ENCODE data around the gene CACNA1C. TPM values are rescaled to one million over a fixed set of nuclear protein-coding genes. Genes with fewer than 3 reads are reported as not detected.

CACNA1C gene
- total and polyA plus RNA-seq, 2 of the 4 experiments (the other 2 are of a cell fraction) = 1.6 to 2.6 TPM

- H3K4me2 ChIP-seq (ENCODE audit: low read depth, low read length) = no peak overlapping the region
- in situ Hi-C loops (cut with MboI; ENCODE audit: low sequenced_read_pairs) = no loop called here
- H3K9me3 ChIP-seq (ENCODE audit: control insufficient read depth, insufficient read depth, low read length) = no peaks in the 10 kb centered on the region
- no CpG with 5 or more reads among the region's 8 CpGs for WGBS, 2 experiments (ENCODE audit: extremely low coverage in 2 of 2, insufficient read length in 1 of 2)
- H2AK9ac ChIP-seq (replicated peaks; ENCODE audit: low read depth, low read length, poor library complexity) = no peak overlapping the region
- no peak overlapping the region for H2BK15ac ChIP-seq (ENCODE audit: low read depth, low read length)
- dilution Hi-C loops (cut with HindIII; ENCODE audit: low sequenced_read_pairs, unreplicated experiment) = no loop called here
- no peak overlapping the region for H2BK120ac ChIP-seq (ENCODE audit: low read depth, low read length)
- H3K27ac ChIP-seq (ENCODE audit: insufficient read depth, low read length) = no peak overlapping the region
- H3K56ac ChIP-seq (ENCODE audit: extremely low read depth, insufficient read depth, low read length) = no peak overlapping the region
- no peaks in the 10 kb centered on the region for H3K79me1 ChIP-seq (ENCODE audit: low read depth in 1 of 2, low read length in 2 of 2)
- no peak overlapping the region for H2BK5ac ChIP-seq (ENCODE audit: low read depth, low read length, poor library complexity, severe bottlenecking)
- no peak overlapping the region for H4K8ac ChIP-seq (ENCODE audit: low read depth in 2 of 2, low read length in 2 of 2)
- no TSS peak for BruUV-seq (replicated peaks)
- no peak overlapping the region for H3K4ac ChIP-seq (ENCODE audit: low read depth, low read length)
- H3K14ac ChIP-seq (replicated peaks; ENCODE audit: low read depth, low read length) = no peak overlapping the region
- no peak overlapping the region for H2AFZ ChIP-seq (replicated peaks; ENCODE audit: low read length, poor library complexity)
- no peaks in the 10 kb centered on the region for H4K20me1 ChIP-seq (ENCODE audit: insufficient read depth, low read length)
- ATAC-seq (ENCODE audit: low read depth) (no peak), DNase-seq (no peak)
- no peak overlapping the region for H3K4me3 ChIP-seq (ENCODE audit: insufficient read depth, low read depth, low read length)
- H3K18ac ChIP-seq (ENCODE audit: low read depth, low read length) = no peak overlapping the region
- H3K27me3 ChIP-seq (ENCODE audit: control insufficient read depth, insufficient read depth, low read length) = no peaks in the 10 kb centered on the region
- peaks cover 15% of the 10 kb centered on the region for H3K36me3 ChIP-seq (ENCODE audit: control insufficient read depth, insufficient read depth, low read length)
- no peak overlapping the region for H2BK20ac ChIP-seq (ENCODE audit: low read depth, low read length)
- H3K4me1 ChIP-seq (ENCODE audit: control insufficient read depth, insufficient read depth, low read length) = no peaks in the 10 kb centered on the region
- POLR2A ChIA-PET (ENCODE audit: unreplicated experiment) = no interaction called here
- no peak overlapping the region for H3K23ac ChIP-seq (ENCODE audit: low read depth, low read length)
- no peak for TF ChIP-seq POLR2A (IDR thresholded peaks at IDR 0.05; ENCODE audit: low read depth, low read length)
- no peak for TF ChIP-seq MAZ (IDR thresholded peaks at IDR 0.05; ENCODE audit: borderline replicate concordance, low read depth, low read length)
- no peak for TF ChIP-seq SMC3 (IDR thresholded peaks at IDR 0.05; ENCODE audit: low read depth, low read length)
- TF ChIP-seq MAFK (IDR thresholded peaks at IDR 0.05; ENCODE audit: low read depth, low read length) = no peak
- TF ChIP-seq RFX5 (IDR thresholded peaks at IDR 0.05; ENCODE audit: low read depth, low read length) = no peak
- TF ChIP-seq BHLHE40 (IDR thresholded peaks at IDR 0.05; ENCODE audit: low read depth, low read length) = no peak
- no peak for TF ChIP-seq FOS (IDR thresholded peaks at IDR 0.05; ENCODE audit: low read depth, low read length)
- no peak for TF ChIP-seq ELK1 (IDR thresholded peaks at IDR 0.05; ENCODE audit: borderline replicate concordance, low read depth, low read length)
- TF ChIP-seq RCOR1 (IDR thresholded peaks at IDR 0.05; ENCODE audit: insufficient replicate concordance, low read length) = no peak
- no peak for TF ChIP-seq NFE2L2 (IDR thresholded peaks at IDR 0.05; ENCODE audit: low read depth, low read length)
- no peak for TF ChIP-seq CTCF (conservative IDR thresholded peaks at IDR 0.05; ENCODE audit: low read depth, low read length)
- no peak for TF ChIP-seq CEBPB (IDR thresholded peaks at IDR 0.05; ENCODE audit: low read depth, low read length)
- TF ChIP-seq MXI1 (IDR thresholded peaks at IDR 0.05; ENCODE audit: borderline replicate concordance, low read depth, low read length) = no peak
- TF ChIP-seq USF2 (IDR thresholded peaks at IDR 0.05; ENCODE audit: low read depth, low read length) = no peak
- TF ChIP-seq RAD21 (IDR thresholded peaks at IDR 0.05; ENCODE audit: low read length) = no peak
- TF ChIP-seq CHD1 (IDR thresholded peaks at IDR 0.05; ENCODE audit: low read depth, low read length) = no peak
- H4K91ac ChIP-seq (ENCODE audit: insufficient read depth, low read depth, low read length) = no peak overlapping the region
- H2AK5ac ChIP-seq (ENCODE audit: low read depth, low read length) = no peak overlapping the region
- intact Hi-C loops (cut with micrococcal nuclease) = no loop called here
- no peaks in the 10 kb centered on the region for H3K9me1 ChIP-seq (ENCODE audit: insufficient read depth, low read length)
- H4K5ac ChIP-seq (ENCODE audit: low read depth, low read length) = no peak overlapping the region
- H3K9ac ChIP-seq (ENCODE audit: low read depth, low read length) = no peak overlapping the region
- CTCF ChIA-PET = no interaction called here
These were observed 601.5 kb downstream of the CACNA1C start for GRCh38 chr12:2654311-2654710.

Measured in IMR-90 (cell line).